Pancreas (tissue), 10 donors: Measurements from ENCODE around the gene ASTN2. TPM values are rescaled to one million over a fixed set of nuclear protein-coding genes. Genes with fewer than 3 reads are reported as not detected.

Source experiments
- ATAC-seq, 4 donors: fragments of 200-7000 bp; cut with Tn5 transposase; one replicate each; pipeline versions ENCODE4 v1.8.0 to v1.9.1; 2020; ENCODE audit warnings: mild to moderate bottlenecking in 4 of 4, moderate library complexity in 4 of 4
- DNase-seq, 6 donors: peaks; one replicate each; pipeline ENCODE4 v3.0.0-alpha.2; 2020
- FAIRE-seq: peaks from 2 replicates; lab custom pipeline; 2012; peaks lifted over from hg19 to GRCh38; lab: Jason Lieb, UNC
- H3K27ac ChIP-seq, 4 donors: fragments of 200-600 bp; sonication (generic); 1 replicate in 3 of 4; 2 replicates in 1 of 4; pipeline versions ENCODE4 v1.5.0 to v1.8.0; 2020
- H3K27me3 ChIP-seq, 4 donors: fragments of 200-600 bp; one replicate each; pipeline ENCODE4 v1.8.0; 2021
- H3K36me3 ChIP-seq, 3 donors: fragments of 200-600 bp; sonication (generic) in 1 of 3; one replicate each; pipeline versions ENCODE4 v1.5.0 to v1.8.0; 2020 to 2021
- H3K4me1 ChIP-seq, 3 donors: fragments of 200-600 bp; one replicate each; pipeline ENCODE4 v1.8.0; 2021
- H3K4me3 ChIP-seq, 4 donors: fragments of 200-600 bp; sonication (generic) in 2 of 4; one replicate each; pipeline versions ENCODE4 v1.5.0 to v1.8.0; 2020 to 2021
- H3K9me3 ChIP-seq, 4 donors: fragments of 200-600 bp; one replicate each; pipeline ENCODE4 v1.8.0; 2021
- WGBS, 2 donors: extraction: QIAGEN DNeasy Blood & Tissue Kit; methylation state at CpG; one replicate each; pipeline ENCODE4 v1.1.7; 2013; 5-methylcytosine and 5-hydroxymethylcytosine counted together
- intact Hi-C, 3 donors: fragments of 100-400 bp; cut with DNase I; formaldehyde crosslinking; loops; one replicate each; pipeline versions ENCODE4 v1.11.1 to v1.14.2; 2022
- polyA plus RNA-seq, 2 donors: library from polyadenylated mRNA; stranded (reverse); fragments of 200-250 nt; gene quantifications; one replicate each; pipeline ENCODE4 v1.2.3, GENCODE V29; 2013
- total RNA-seq, 6 donors: library from RNA; stranded (reverse); fragmentation: NEBNext Ultra II Directional in 4 of 6; extraction: Animal tissue kit (Norgen Biotek cat#: 25700) in 4 of 6; gene quantifications; one replicate each; pipeline versions ENCODE4 v1.2.1 to v1.2.4, GENCODE V29; 2021 to 2023
- TF ChIP-seq, protein P1 (sequence below), 4 donors: fragments of 200-600 bp; sonication (generic) in 3 of 4; IDR thresholded peaks; one replicate each; pipeline versions ENCODE4 v1.5.0 to v1.8.0; 2021; ENCODE audit warnings: antibody characterized with exemption in 4 of 4
- donor health status: healthy with polysubstance abuse.
- donor health status: DM: no; HTN: no; CAD: no; lungs with moderate emphysema.
- donor health status: DM: no; HTN: no; CAD: no.
- donor health status: control.
- donor health status: control.
- donor health status: Bipolar disorder and iron deficiency.
- donor health status: DM: yes; HTN: yes; CAD: no.
- donor health status: DM: no; HTN: no; CAD: no.
- donor health status: DM: no; HTN: no; CAD: no.
- donor health status: DM: yes; HTN: yes; CAD: no.

ASTN2 gene
- total and polyA plus RNA-seq, 8 donors: 1.3 to 11.9 (median 6.7) TPM

DNA sequence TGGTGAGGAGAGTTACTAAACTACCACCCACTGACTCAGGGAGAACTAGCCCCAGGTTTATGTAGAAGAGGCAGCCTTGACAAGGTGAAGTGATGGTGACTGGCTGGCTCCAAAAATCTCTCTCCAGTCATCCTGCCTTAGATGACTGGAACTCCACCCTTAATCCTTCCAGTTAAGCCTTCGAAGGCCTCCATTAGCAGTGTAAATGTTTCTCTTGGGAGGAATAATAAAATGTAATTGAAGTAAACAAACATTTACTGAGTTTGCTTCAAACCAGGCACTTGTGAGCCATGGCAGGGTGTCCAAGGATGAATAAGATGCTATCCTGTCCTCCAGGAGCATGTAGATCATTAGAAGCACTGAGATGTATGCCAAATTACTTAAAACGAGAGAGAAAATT, 35.5 kb downstream of the ASTN2 start:
- Histone ChIP-seq H3K4me3 (no peak overlapping the region), H3K36me3 (no peaks in the 10 kb centered on the region), H3K27me3 (no peaks in the 10 kb centered on the region), H3K9me3 (no peaks in the 10 kb centered on the region), H3K4me1 (no peaks in the 10 kb centered on the region), H3K27ac (no peak overlapping the region)
- WGBS, 2 donors: 79 to 80% methylated on average over 2 of the region's 2 CpGs
- no peak for FAIRE-seq
- intact Hi-C loops: no loop called here
- no peak for ATAC-seq
- TF ChIP-seq, protein P1, sequence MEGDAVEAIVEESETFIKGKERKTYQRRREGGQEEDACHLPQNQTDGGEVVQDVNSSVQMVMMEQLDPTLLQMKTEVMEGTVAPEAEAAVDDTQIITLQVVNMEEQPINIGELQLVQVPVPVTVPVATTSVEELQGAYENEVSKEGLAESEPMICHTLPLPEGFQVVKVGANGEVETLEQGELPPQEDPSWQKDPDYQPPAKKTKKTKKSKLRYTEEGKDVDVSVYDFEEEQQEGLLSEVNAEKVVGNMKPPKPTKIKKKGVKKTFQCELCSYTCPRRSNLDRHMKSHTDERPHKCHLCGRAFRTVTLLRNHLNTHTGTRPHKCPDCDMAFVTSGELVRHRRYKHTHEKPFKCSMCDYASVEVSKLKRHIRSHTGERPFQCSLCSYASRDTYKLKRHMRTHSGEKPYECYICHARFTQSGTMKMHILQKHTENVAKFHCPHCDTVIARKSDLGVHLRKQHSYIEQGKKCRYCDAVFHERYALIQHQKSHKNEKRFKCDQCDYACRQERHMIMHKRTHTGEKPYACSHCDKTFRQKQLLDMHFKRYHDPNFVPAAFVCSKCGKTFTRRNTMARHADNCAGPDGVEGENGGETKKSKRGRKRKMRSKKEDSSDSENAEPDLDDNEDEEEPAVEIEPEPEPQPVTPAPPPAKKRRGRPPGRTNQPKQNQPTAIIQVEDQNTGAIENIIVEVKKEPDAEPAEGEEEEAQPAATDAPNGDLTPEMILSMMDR (IDR thresholded peaks at IDR 0.05): no peak
- DNase-seq: no peak

DNA sequence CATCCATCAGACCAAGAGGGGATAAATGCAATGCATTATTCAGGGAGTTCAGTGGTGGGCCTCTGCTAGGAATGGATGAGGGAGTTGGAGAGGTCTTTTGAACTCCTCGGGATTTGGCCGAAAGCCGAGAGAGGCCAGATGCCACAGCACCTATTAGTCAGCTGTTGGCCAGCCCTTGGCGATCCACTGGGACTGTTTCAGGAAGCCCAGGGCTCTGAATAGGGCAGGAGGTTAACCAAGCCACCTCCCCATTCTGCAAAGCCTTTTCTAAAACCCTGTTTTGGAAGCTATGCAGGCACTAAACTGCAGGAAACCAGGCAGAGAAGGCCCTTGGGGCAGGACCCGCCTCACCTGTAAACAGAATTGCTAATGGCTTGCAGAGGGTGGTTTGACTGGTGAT, 37.8 kb downstream of the ASTN2 start:
- peak in 3 of 6 donors; percentile 22 to 26 (median 23) for DNase-seq
- TF ChIP-seq, protein P1 (IDR thresholded peaks at IDR 0.05): no peak
- H3K9me3 ChIP-seq: no peaks in the 10 kb centered on the region
- ATAC-seq: no peak
- WGBS, 2 donors: 55 to 59% methylated on average over 5 of the region's 5 CpGs
- no peaks in the 10 kb centered on the region for H3K4me1 ChIP-seq
- intact Hi-C loops: no loop called here
- no peaks in the 10 kb centered on the region for H3K36me3 ChIP-seq
- H3K4me3 ChIP-seq: no peak overlapping the region
- FAIRE-seq: no peak
- H3K27me3 ChIP-seq: no peaks in the 10 kb centered on the region
- H3K27ac ChIP-seq: no peak overlapping the region

DNA sequence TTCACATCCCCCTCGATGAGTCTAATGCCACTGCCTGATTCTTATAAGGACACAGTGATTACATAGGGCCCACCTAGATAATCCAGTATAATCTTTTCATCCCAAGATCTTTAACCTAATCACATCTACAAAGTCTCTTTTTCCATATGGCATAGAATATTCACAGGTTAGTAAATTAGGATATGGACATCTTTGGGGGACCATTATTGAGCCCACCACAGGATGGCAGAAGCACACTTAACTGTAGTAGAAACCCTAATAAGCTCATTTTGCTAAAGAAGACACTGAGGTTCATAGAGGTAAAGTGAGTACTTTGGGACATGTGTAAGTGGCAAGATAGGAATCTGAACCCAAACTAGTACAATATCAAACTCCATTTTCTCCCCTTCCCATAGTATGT, 38.9 kb downstream of the ASTN2 start:
- no peaks in the 10 kb centered on the region for H3K27me3 ChIP-seq
- ATAC-seq (no peak), FAIRE-seq (no peak), DNase-seq (no peak)
- TF ChIP-seq, protein P1 (IDR thresholded peaks at IDR 0.05): no peak
- H3K9me3 ChIP-seq: no peaks in the 10 kb centered on the region
- H3K36me3 ChIP-seq: no peaks in the 10 kb centered on the region
- 78 to 97% methylated on average over 1 of the region's 1 CpG for WGBS, 2 donors
- intact Hi-C loops: no loop called here
- no peaks in the 10 kb centered on the region for H3K4me1 ChIP-seq
- H3K4me3 ChIP-seq: no peak overlapping the region
- no peak overlapping the region for H3K27ac ChIP-seq

DNA sequence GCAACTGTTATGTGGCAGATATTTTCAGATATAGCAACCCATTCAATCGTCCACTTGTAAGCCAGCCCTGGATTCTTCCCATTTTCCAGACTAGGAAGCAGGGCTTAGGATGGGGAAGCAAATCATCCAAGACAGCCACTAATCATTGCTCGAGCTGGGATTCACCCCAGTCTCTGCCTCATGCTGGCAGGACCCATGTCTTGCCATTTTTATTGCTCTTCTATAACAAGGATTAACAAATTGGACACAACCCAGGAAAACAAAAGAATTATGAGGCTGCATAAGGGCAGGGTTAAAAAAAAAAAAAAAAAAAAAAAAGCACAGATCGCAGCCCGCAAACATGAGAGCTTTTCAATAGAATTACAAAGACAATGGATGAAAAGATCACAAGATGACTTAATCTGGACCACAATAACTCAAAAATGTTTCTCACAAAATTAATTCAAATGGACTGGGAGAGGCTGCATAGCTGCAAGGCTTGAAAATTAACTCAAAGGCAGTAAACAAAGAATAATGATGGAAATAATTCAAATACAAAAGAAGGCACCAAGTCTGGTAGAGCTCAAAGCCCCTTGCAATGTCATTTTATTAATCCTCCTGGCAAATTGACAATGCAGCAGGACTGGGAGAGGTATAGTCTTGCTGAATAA, 40.7 kb downstream of the ASTN2 start:
- Histone ChIP-seq H3K36me3 (no peaks in the 10 kb centered on the region), H3K27ac (no peak overlapping the region), H3K4me3 (no peak overlapping the region), H3K4me1 (no peaks in the 10 kb centered on the region), H3K9me3 (no peaks in the 10 kb centered on the region), H3K27me3 (no peaks in the 10 kb centered on the region)
- TF ChIP-seq, protein P1 (IDR thresholded peaks at IDR 0.05): no peak
- WGBS, 2 donors: 74 to 82% methylated on average over 4 of the region's 4 CpGs
- intact Hi-C loops: no loop called here
- no peak for ATAC-seq
- DNase-seq: no peak
- no peak for FAIRE-seq

DNA sequence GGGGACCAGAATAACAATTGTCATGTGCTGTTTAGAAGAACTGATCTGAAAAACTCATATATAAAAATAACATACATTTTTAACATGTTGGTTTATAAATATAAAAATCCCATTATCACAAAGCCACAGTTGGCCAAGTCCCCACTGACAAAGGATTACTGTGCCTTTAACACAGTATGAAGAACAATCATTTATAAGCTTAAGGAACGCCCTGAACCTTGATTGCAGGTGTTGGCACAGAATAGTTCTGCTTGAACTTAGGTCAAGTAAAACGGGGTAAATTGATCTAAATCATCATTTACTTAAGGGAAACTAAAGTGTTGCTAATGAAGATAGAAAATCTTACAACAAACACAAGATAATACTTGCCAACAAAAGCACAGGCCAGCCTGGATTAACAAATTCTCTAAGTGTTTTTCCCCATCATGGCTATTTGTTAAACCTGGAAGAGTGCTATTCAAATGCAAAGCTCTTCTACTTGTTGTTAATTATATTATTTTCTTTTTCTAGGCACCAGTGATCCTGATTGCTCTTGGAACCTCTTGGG, 46.1 kb downstream of the ASTN2 start:
- Histone ChIP-seq H3K27ac (no peak overlapping the region), H3K27me3 (no peaks in the 10 kb centered on the region), H3K4me3 (no peak overlapping the region), H3K36me3 (no peaks in the 10 kb centered on the region), H3K9me3 (no peaks in the 10 kb centered on the region), H3K4me1 (peaks cover 0 to 5% (median 0%) of the 10 kb centered on the region in 3 donors)
- no peak for FAIRE-seq
- 9 to 14% methylated on average over 2 of the region's 2 CpGs for WGBS, 2 donors
- peak; percentile 46 to 86 (median 70) for ATAC-seq
- TF ChIP-seq, protein P1 (IDR thresholded peaks at IDR 0.05): no peak
- intact Hi-C loops: no loop called here
- DNase-seq: no peak
